Lower leg skin (tissue), 3 donors: ENCODE results near the gene ATP1B2.

Experiments
- CTCF ChIP-seq, 3 donors: fragments of 450-650 bp; IDR thresholded peaks; one replicate each; pipeline ENCODE4 v1.5.1; 2016; ENCODE audit warnings: antibody characterized with exemption in 3 of 3, mild to moderate bottlenecking in 3 of 3, moderate library complexity in 2 of 3
- POLR2A ChIP-seq, 2 donors: fragments of 450-650 bp; IDR thresholded peaks; one replicate each; pipeline ENCODE4 v1.6.1; 2016 to 2017; ENCODE audit warnings: antibody characterized with exemption in 2 of 2, mild to moderate bottlenecking in 1 of 2, moderate library complexity in 1 of 2

- TF ChIP-seq CTCF (IDR thresholded peaks at IDR 0.05): no peak
- no peak for TF ChIP-seq POLR2A (IDR thresholded peaks at IDR 0.05)
Observed at GRCh38 chr17:7631398-7632380, 19.0 kb upstream of the ATP1B2 start.
